HG03378 (cell line): Measurements from ENCODE around the gene PRSS57.
"Not testable (repeated sequence)": the region's sequence is repeated elsewhere in the genome, so short reads cannot be mapped to it uniquely, and the experiment has no call there.

Source experiments
- ATAC-seq: cut with Tn5 transposase; IDR thresholded peaks from one replicate; pipeline ENCODE4 v1.9.1; 2021; ENCODE audit warnings: mild to moderate bottlenecking, moderate library complexity; ENCODE audit not compliant: unreplicated experiment

The PRSS57 gene

GRCh38 chr19:695352-695949 lies at the start of gene PRSS57:
TSS of gene PRSS57 (minus strand) at chr19:695452. CDS start at chr19:695430, 22 bp downstream.
- ATAC-seq: no peak

GRCh38 chr19:743168-743687 lies 48.0 kb upstream of the PRSS57 start:
- ATAC-seq: no peak

DNA sequence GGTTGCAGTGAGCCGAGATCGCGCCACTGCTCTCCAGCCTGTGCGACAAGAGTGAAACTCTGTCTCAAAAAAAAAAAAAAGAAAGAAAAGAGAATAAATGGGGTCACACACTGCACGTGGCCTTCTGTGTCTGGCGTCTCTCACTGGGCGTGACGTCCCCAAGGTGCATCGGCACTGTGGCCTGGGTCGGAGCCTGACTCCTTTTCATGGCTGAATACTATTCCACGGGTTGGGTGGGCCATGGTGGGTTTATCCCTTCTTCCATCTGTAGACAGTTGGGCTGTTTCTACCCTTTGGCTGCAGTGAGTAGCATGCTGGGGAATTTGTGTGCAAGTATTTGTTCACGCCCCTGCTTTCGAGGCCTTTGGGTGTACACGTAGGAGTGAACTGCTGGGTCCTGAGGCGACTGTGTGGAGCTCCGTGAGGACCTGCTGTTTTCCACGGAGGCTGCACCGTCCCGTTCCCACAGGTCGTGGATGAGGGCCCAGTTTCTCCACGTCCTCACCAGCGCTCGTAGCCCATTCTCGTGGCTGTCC lies 47.4 kb upstream of the PRSS57 start:
- ATAC-seq: no peak

DNA sequence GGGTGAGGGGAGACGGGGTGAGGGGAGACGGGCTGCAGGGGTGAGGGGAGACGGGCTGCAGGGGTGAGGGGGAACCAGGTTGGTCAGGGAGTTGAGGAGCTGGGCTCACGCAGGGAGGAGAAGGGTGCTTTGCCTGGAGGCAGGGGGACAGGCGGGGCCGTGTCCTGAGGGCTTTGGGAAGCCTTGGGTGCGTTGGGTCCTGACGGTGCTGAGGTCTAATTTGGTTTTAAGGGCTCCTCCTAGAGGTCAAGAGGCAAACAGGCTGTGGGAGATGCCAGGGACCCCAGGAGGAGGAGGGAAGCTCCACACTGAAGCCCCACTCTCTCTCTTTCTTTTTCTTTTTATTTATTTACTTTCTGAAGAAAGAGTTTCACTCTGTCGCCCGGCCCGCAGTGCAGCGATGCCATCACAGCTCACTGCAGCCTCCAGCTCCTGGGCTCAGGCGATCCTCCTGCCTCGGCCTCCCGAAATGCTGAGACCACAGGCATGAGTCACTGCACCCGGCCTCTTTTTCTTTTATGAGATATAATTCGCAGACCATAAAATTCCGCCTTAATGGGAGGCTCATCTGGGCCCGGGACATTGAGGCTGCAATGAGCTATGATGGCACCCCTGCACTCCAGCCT lies 46.4 kb upstream of the PRSS57 start:
- ATAC-seq: no peak

DNA sequence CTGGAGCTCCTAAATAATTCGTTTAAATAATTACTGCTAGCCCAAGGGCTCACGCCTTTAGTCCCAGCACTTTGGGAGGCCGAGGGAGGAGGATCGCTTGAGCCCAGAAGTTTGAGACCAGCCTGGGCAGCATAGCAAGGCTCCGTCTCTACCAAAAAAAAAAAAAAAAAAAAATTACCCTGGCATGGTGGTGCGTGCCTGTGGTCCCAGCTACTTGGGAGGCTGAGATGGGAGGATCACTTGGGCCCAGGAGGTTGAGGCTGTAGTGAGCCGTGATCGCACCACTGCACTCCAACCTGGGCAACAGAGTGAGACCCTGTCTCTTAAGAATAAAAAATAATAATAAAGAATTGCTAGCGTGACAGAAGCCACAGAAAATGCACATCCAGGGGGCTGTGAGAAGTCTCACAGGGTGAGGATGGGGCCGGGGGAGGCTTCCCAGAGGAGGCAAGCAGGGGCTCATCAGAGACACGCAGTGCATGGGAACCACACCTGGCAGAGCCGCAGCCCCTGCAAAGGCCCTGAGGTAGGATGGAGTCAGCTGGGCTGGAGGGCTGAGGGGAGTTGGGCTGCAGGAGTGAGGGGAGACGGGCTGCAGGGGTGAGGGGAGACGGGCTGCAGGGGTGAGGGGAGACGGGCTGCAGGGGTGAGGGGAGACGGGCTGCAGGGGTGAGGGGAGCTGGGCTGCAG lies 45.7 kb upstream of the PRSS57 start:
- not testable (repeated sequence) for ATAC-seq

DNA sequence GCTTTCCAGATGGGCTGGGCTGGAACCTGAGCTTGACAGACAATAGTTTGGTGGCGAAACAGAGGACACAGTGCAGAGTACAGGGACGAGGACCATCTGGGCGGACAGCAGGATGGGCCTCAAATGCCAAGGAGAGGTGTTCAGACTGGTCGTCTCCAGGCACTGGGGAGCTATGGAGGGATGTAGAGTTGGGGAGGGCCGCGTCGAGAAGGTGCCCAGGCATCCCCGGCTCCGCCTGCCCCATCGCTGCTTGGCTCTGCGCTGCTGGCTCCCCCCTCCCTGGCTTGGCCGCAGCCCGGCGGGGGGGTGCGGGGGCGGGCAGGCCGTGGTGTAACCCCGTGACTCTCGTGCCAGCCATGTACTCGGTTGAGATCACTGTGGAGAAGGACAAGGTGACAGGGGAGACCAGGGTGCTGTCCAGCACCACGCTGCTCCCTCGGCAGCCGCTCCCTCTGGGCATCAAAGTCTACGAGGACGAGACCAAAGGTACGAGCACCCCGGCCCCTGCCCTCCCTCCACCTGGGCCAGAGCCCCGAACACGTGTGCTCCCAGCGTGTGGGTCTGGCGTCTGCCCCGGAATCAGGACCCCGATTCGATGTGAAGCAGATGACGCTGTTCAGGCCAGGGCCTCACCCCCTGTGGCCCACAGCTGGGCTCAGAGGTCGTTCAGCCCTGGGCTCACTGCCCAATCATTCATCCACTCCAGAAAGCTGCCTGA lies 44.9 kb upstream of the PRSS57 start:
- ATAC-seq: no peak

DNA sequence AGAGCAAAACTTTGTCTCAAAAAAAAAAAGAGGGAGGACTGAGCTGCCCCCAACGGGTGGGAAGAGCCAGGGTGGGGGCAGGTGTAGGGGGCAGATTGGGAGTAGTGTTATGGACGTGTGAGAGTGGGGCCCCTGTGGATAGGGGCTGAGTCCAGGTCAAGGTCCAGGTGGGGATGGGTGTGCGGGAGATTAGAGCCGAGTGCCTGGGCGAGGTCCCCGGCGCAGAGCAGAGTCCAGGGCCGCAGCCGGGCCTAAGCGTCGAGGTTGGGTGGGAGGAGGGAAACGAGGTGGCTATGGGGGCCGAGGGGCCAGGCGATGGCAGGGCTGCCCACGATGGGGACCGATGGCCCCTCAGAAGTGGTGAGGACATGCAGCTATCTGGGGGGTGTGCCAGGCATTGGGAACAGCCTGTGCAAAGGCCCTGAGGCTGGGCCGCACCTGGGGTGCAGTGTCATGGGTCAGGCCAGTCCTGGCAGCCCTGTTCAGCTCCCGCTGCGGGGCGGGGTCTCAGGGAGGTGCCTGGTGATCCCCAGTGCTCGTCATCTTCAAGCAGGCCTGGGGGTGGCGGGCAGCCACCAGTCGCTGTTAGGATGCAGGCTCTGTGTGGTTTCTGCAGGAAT lies 43.4 kb upstream of the PRSS57 start:
- ATAC-seq: no peak

DNA sequence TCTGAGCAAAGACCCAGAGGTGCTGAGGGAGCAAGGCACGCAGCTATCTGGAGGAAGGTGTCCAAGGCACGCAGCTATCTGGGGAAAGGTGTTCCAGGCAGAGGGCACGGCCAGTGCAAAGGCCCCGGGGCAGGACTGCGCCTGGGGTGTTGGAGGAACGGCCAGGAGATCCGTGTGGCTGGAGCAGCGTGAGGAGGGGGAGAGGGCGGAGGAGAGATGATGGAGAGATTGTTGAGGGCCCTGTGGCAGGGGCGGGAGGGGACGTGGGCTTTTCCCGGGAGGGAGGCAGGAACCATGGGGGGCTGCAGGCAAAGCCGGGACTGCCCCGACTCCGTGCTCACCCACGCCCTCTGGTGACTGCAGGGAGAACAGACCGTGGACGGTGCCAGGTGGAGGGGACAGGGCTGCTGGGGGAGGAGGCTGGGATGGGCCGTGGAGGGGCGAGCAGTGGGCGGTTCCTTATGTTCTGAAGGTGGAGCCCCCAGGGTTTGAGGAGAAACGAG lies 42.4 kb upstream of the PRSS57 start:
- no peak for ATAC-seq

DNA sequence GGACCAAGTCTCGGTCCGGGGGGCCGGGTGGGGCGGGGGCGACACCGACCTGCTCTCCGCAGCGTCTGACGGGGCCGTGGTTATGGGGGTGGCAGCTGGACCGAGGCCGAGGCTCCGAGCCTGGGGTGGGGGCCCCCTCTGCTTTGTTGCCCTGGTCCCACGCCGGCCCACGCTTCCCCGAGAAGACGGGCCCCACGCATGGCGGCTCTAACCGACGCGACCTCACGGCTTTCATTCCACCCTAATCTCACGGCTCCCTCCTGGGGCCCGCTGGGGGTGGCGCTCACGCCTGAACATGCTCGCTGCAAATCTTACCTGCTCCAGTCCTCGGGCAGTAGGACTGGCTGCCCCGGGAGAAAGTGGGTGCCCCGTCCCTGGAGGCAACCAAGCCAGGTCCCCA lies 40.9 kb upstream of the PRSS57 start:
- ATAC-seq: no peak

DNA sequence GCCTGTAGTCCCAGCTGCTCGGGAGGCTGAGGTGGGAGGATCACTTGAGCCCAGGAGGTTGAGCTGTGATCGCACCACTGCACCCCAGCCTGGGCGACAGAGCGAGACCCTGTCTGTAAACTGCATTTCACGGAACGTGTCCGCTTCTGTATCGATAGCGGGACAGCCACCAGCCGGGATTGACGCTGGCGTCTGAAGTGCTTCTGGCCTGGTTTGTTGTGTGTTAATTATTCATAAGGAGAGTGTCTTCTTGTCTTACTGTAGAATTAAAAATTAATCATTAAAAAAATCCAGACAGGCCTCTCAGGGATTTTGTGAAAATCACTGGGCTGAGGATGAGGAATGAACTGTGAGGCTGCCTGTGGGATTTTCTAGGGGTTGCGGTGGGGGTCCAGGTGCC lies 39.5 kb upstream of the PRSS57 start:
- ATAC-seq: no peak

GRCh38 chr19:732148-733069 lies 37.2 kb upstream of the PRSS57 start:
- ATAC-seq: no peak

DNA sequence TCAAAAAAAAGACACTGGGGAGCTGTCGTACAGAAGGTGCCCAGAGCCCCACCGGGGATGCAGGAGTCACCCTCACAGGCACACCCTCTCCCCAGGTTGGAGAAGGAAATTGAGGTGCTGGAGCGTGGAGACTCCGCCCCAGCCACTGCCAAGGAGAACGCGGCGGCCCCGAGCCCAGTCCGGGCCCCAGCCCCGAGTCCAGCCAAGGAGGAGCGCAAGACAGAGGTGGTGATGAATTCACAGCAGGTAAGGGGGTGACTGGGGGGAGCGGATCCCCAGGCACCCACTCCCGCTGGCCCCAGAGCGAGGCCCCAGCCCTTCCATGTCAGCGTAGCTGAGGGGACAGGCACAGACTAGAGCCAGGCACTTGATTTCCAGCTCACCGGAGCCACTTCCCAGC lies 35.7 kb upstream of the PRSS57 start:
- ATAC-seq: no peak

DNA sequence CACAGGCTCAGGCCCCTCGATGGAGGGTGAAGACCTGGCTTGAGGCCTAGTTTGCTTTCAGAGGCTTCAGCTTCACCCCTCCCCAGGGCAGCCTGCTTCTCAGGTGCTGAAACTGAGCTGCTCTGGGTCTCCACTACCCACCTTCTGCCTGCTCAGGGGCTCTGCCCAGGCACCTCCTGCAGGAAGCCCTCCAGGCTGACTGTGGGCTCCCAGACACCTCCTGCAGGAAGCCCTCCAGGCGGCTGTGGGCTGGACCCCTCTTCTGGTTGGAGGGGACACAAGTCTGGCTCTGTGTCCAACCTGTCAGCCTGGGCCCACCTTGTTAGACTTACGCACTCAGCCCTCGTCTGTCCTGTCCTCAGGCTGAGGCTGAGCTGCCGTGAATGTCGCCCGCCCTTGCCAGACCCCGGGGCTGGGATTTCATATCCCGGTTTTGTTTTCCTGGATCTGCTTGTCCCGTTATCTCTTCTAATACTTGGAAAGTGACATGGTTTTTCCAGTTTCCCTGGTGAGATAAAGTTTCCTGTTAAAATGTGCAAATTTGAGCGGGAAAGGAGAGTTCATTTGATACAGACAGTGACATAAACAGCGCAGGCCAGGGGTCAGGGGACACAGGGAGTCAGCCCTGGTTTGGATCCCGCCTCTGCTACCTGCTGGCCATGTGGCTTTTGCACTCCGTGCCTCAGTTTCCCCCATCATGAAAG lies 34.9 kb upstream of the PRSS57 start:
- no peak for ATAC-seq

- ATAC-seq: not testable (repeated sequence)
Observed at GRCh38 chr19:729564-729963, 34.3 kb upstream of the PRSS57 start.

DNA sequence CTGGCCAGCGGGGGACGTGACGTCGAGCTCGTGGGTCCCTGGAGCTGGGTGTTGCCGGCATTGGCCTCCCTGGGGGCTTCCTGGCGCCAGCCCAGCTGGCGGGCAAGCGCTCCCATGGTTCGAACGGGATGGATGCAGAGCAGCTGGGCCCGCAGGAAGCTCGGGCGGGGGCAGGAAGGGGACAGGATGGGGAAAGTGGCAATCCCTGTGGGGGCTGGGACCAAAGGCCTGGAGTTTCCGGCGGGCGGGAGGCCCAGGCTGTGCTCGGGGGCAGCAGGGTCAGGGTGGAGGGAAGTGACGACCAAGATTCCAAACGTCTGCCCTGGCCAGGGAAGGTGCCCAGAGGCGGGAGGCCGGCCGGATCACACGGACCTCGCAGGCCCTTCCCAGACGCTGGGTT lies 32.8 kb upstream of the PRSS57 start:
- no peak for ATAC-seq

DNA sequence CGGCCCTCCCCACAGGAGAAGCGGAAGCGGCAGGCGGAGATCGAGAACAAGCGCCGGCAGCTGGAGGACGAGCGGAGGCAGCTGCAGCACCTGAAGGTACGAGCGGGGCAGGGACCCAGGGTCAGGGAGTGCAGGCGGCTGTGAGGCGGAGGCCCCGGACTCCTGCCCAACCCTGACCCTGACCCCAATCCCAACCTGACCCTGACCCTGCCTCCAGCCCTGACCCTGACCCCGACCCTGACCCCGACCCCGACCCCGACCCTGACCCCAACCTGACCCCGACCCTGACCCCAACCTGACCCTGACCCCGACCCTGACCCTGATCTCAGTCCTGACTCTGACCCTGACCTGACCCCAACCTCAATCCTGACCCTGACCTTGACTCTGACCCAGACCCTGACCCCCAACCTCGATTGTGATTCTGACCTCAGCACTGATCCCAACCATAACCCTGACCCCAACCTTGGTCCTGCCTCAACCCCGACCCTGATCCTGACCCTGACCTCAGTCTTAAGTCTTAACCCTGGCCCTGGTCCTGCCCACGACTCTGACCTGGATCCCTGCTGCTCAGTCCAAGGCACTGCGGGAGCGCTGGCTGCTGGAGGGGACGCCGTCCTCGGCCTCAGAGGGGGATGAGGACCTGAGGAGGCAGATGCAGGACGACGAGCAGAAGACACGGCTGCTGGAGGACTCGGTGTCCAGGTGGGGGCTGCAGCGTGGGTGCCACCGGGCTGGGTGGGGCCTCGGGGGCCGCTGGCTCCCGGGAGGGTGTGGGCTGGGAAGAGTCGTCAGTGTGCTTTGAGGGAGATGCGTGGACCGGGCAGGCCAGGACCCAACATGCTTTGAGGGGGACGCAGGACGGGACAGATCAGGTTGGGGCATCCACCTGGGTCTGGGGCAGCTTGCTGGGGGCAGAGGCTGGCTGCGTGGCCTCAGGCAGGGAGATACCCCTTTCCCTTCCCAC lies 32.0 kb upstream of the PRSS57 start:
- no peak for ATAC-seq

- no peak for ATAC-seq
Observed at GRCh38 chr19:725461-726089, 30.3 kb upstream of the PRSS57 start.
